Hematopoietic multipotent progenitor cell treated with erythropoietin and hydrocortisone succinate and interleukin-3 and kit ligand, for 6 days (in vitro differentiated cells): ENCODE results near the gene CDKN2C.

Experiments
- DNase-seq: peaks from one replicate; pipeline ENCODE4 v3.0.0-alpha.2; 2015

The CDKN2C gene

GRCh38 chr1:50966991-50967390, 3.1 kb upstream of the CDKN2C start:
- peak; percentile 67 for DNase-seq

GRCh38 chr1:50967416-50968157, 2.5 kb upstream of the CDKN2C start:
- DNase-seq: peak; percentile 60

GRCh38 chr1:50968158-50968820, 1.8 kb upstream of the CDKN2C start:
- DNase-seq: peak; percentile 94

- DNase-seq: peak; percentile 83
These were observed 1.0 kb upstream of the CDKN2C start for GRCh38 chr1:50968821-50969610.

GRCh38 chr1:50970509-50970887, 453 bp downstream of the CDKN2C start:
- no peak for DNase-seq

- DNase-seq: peak; percentile 33
These were observed 1.0 kb downstream of the CDKN2C start for GRCh38 chr1:50970931-50971582.

GRCh38 chr1:50971748-50972305, 1.8 kb downstream of the CDKN2C start:
- DNase-seq: no peak

GRCh38 chr1:50972766-50973165, 2.7 kb downstream of the CDKN2C start:
- DNase-seq: peak; percentile 35

GRCh38 chr1:50973255-50973654, 3.2 kb downstream of the CDKN2C start:
- DNase-seq: no peak

GRCh38 chr1:50973875-50974617, 4.0 kb downstream of the CDKN2C start:
- DNase-seq: no peak

- DNase-seq: no peak
These were observed 4.5 kb downstream of the CDKN2C start for GRCh38 chr1:50974618-50974935.

GRCh38 chr1:50975436-50975835, 5.4 kb downstream of the CDKN2C start:
- no peak for DNase-seq

- DNase-seq: no peak
These were observed 6.3 kb downstream of the CDKN2C start for GRCh38 chr1:50976111-50976889.

- DNase-seq: peak; percentile 64
These were observed 7.0 kb downstream of the CDKN2C start for GRCh38 chr1:50976890-50977574.

GRCh38 chr1:50977575-50978143, 7.6 kb downstream of the CDKN2C start:
- peak; percentile 44 for DNase-seq

GRCh38 chr1:50978144-50978851, 8.3 kb downstream of the CDKN2C start:
- peak; percentile 70 for DNase-seq

GRCh38 chr1:50978852-50979781, 9.1 kb downstream of the CDKN2C start:
- peak; percentile 31 for DNase-seq

GRCh38 chr1:50979937-50980336, 9.9 kb downstream of the CDKN2C start:
- DNase-seq: no peak

- DNase-seq: no peak
These were observed 10.5 kb downstream of the CDKN2C start for GRCh38 chr1:50980505-50980904.
